B cell (primary cell): Measurements from ENCODE around the gene CENPO.

Source experiments
- CTCF ChIP-seq: fragments of 200-600 bp; IDR thresholded peaks from one replicate; pipeline ENCODE4 v1.8.0; 2022; ENCODE audit warnings: antibody characterized with exemption, mild to moderate bottlenecking
- EZH2 ChIP-seq: IDR thresholded peaks from 2 replicates; pipeline ENCODE4 v1.6.1; 2012; ENCODE audit warnings: borderline replicate concordance, low read depth, mild to moderate bottlenecking, moderate library complexity, low read length; ENCODE audit not compliant: insufficient read depth, poor library complexity, severe bottlenecking

GRCh38 chr2:24863641-24864040, 70.4 kb downstream of the CENPO start:
- TF ChIP-seq CTCF (no peak), EZH2 (no peak)
